ENCODE results near the gene CASKIN1. TPM values are rescaled to one million over a fixed set of nuclear protein-coding genes. Genes with fewer than 3 reads are reported as not detected.
A peak's percentile ranks its signal among the peaks of the same experiment; 100 is the strongest.

Gene CASKIN1
- total and polyA plus RNA-seq, 2 of the 8 experiments (the other 6 are each of a cell fraction or from before 2014, with no cell fraction given): 1.2 to 6.4 TPM

GRCh38 chr16:2206420-2206779 is 10.0 kb upstream of the CASKIN1 start:
- Histone ChIP-seq H3K79me2 (ENCODE audit: control insufficient read depth in 1 of 2, insufficient read depth in 2 of 2, low read length in 2 of 2) (peaks cover 0 to 7% of the 10 kb centered on the region in 2 experiments; a peak in 1 of 4 replicates), H3K4me2 (ENCODE audit: insufficient read depth in 1 of 2, low read depth in 2 of 2, low read length in 2 of 2) (peak overlapping the region; percentile 87 to 91), H3K9ac (replicated peaks in 1 of 4; ENCODE audit: extremely low read depth in 1 of 4, low read depth in 3 of 4, low read length in 3 of 4) (peak overlapping the region in 3 of 4 experiments; percentile 1 to 94 (median 57); a peak in 2 of 7 replicates), H2BK12ac (ENCODE audit: low read depth, low read length) (0 out of 2 replicates have a peak overlapping the region, but pooled peaks have one; percentile 39), H3K9me3 (ENCODE audit: insufficient read depth in 2 of 2, low read depth in 1 of 2, low read length in 1 of 2) (no peaks in the 10 kb centered on the region), H3K4ac (replicated peaks; ENCODE audit: insufficient read length, low read depth, low read length) (no peak overlapping the region), H4K8ac (ENCODE audit: extremely low read depth, insufficient read depth, low read length) (peak overlapping the region; percentile 64), H3K79me1 (ENCODE audit: low read depth, low read length) (peaks cover 6% of the 10 kb centered on the region), H2BK120ac (replicated peaks; ENCODE audit: low read depth, low read length) (no peak overlapping the region), H2AFZ (ENCODE audit: low read length) (no peak overlapping the region), H3K56ac (replicated peaks; ENCODE audit: insufficient read length, low read depth, low read length) (no peak overlapping the region), H3K18ac (ENCODE audit: extremely low read depth, low read length) (no peak overlapping the region), H4K91ac (replicated peaks; ENCODE audit: insufficient read length, low read length) (no peak overlapping the region), H3K27ac (ENCODE audit: low read depth, low read length) (no peak overlapping the region), H2BK20ac (ENCODE audit: low read length) (peak overlapping the region; percentile 80; the same call in 1 of the 2 replicates), H3K4me3 (ENCODE audit: extremely low read depth in 1 of 4, insufficient read depth in 2 of 4, low read depth in 3 of 4, low read length in 4 of 4) (peak overlapping the region; percentile 78 to 97 (median 92); a peak in 6 of 8 replicates), H3K4me1 (replicated peaks in 1 of 4; ENCODE audit: control insufficient read depth in 3 of 4, insufficient read depth in 4 of 4, low read length in 3 of 4) (peaks cover 0 to 17% (median 9%) of the 10 kb centered on the region in 4 experiments; a peak in 6 of 7 replicates), H3K23me2 (ENCODE audit: low read depth, low read length) (peaks cover 11% of the 10 kb centered on the region; the same call in 1 of the 2 replicates), H3K36me3 (ENCODE audit: control insufficient read depth in 2 of 4, insufficient read depth in 4 of 4, low read length in 3 of 4) (peaks cover 4 to 34% (median 12%) of the 10 kb centered on the region in 4 experiments; a peak in 6 of 8 replicates), H4K5ac (ENCODE audit: insufficient read length, low read depth, low read length) (no peak overlapping the region), H3K23ac (ENCODE audit: insufficient read length) (no peak overlapping the region), H3K14ac (ENCODE audit: insufficient read length) (no peak overlapping the region), H2BK5ac (ENCODE audit: low read depth, low read length) (peak overlapping the region; percentile 97; the same call in 1 of the 2 replicates), H2AK5ac (ENCODE audit: low read depth, low read length) (peak overlapping the region; percentile 93; the same call in 1 of the 2 replicates), H2BK15ac (ENCODE audit: low read length) (0 out of 2 replicates have a peak overlapping the region, but pooled peaks have one; percentile 88), H3K27me3 (replicated peaks in 1 of 4; ENCODE audit: control insufficient read depth in 3 of 4, extremely low read depth in 1 of 4, insufficient read depth in 3 of 4, low read length in 3 of 4) (no peaks in the 10 kb centered on the region; a peak in 1 of 7 replicates), H4K20me1 (replicated peaks in 1 of 2; ENCODE audit: control insufficient read depth in 1 of 2, insufficient read depth in 2 of 2, low read length in 2 of 2) (peaks cover 0 to 16% of the 10 kb centered on the region in 2 experiments)
- FAIRE-seq (no peak), DNase-seq (ENCODE audit: low read depth in 1 of 2, low spot score in 2 of 2) (no peak)
- ChIA-PET CTCF (ENCODE audit: partially characterized antibody) (interaction anchor here (0.7 to 1.4 kb wide), 4 partner anchors 11 to 727 kb away, joined by 3 to 4 read pairs (median 3); no protein-coding TSS in a partner anchor), POLR2A (ENCODE audit: partially characterized antibody) (interaction anchor here (0.7 to 15.1 kb wide), 12 partner anchors 9 to 53 kb away, joined by 3 to 156 read pairs (median 4); partner anchors contain the start of genes CASKIN1, ECI1, PGP and TRAF7)
- no peak for TF ChIP-seq SP2 (IDR thresholded peaks at IDR 0.05; ENCODE audit: low read length)
- no peak for TF ChIP-seq EGR1 (IDR thresholded peaks at IDR 0.05; ENCODE audit: borderline replicate concordance, low read depth, low read length)
- TF ChIP-seq POLR2AphosphoS5 (IDR thresholded peaks at IDR 0.05; ENCODE audit: low read depth, low read length): 0 out of 2 replicates have a peak, but pooled peaks have one; percentile 7
- 93% methylated on average over 14 of the region's 18 CpGs; no CpG with 5 or more reads in 1 of the 2 experiments for WGBS, 2 experiments (ENCODE audit: extremely low coverage in 1 of 2, insufficient coverage in 1 of 2, insufficient read length in 1 of 2, insufficient replicate concordance in 2 of 2, low coverage in 1 of 2, low lambda C conversion rate in 2 of 2, missing lambda C conversion rate in 1 of 2)

Data from H1 (cell line).